Measurements from ENCODE around the gene SHE.

- no peak for TF ChIP-seq CTCF (IDR thresholded peaks at IDR 0.05)
- TF ChIP-seq POLR2A (IDR thresholded peaks at IDR 0.05) = no peak
Observed at GRCh38 chr1:154435599-154436200, 66.5 kb downstream of the SHE start.
